Fibroblast of skin of right biceps (primary cell): Measurements from ENCODE around the gene ACTRT2.
A peak's percentile ranks its signal among the peaks of the same experiment; 100 is the strongest.

Experiments used
- DNase-seq: peaks from one replicate; pipeline ENCODE4 v3.0.0-alpha.2; 2013

The ACTRT2 gene

GRCh38 chr1:3058263-3059030, 37.2 kb downstream of the ACTRT2 start:
- DNase-seq: no peak

GRCh38 chr1:3060127-3060526, 38.9 kb downstream of the ACTRT2 start:
- no peak for DNase-seq

GRCh38 chr1:3060601-3061551, 39.6 kb downstream of the ACTRT2 start:
- DNase-seq: peak; percentile 17

GRCh38 chr1:3061566-3061965, 40.3 kb downstream of the ACTRT2 start:
- no peak for DNase-seq

- no peak for DNase-seq
Observed at GRCh38 chr1:3061981-3062615, 40.8 kb downstream of the ACTRT2 start.

- DNase-seq: no peak
Observed at GRCh38 chr1:3062616-3063378, 41.5 kb downstream of the ACTRT2 start.

GRCh38 chr1:3063379-3064295, 42.4 kb downstream of the ACTRT2 start:
- no peak for DNase-seq

- DNase-seq: no peak
Observed at GRCh38 chr1:3064296-3064850, 43.1 kb downstream of the ACTRT2 start.

- no peak for DNase-seq
Observed at GRCh38 chr1:3064901-3065300, 43.6 kb downstream of the ACTRT2 start.

- no peak for DNase-seq
Observed at GRCh38 chr1:3065396-3065795, 44.1 kb downstream of the ACTRT2 start.

- no peak for DNase-seq
Observed at GRCh38 chr1:3065797-3066196, 44.5 kb downstream of the ACTRT2 start.

- DNase-seq: no peak
Observed at GRCh38 chr1:3066250-3066711, 45.0 kb downstream of the ACTRT2 start.

- DNase-seq: no peak
Observed at GRCh38 chr1:3066826-3067225, 45.6 kb downstream of the ACTRT2 start.

- DNase-seq: no peak
Observed at GRCh38 chr1:3067301-3067670, 46.0 kb downstream of the ACTRT2 start.

- no peak for DNase-seq
Observed at GRCh38 chr1:3067671-3068563, 46.6 kb downstream of the ACTRT2 start.

GRCh38 chr1:3068564-3069431, 47.5 kb downstream of the ACTRT2 start, which contains the start of gene PRDM16:
Gene PRDM16, plus strand, starts transcription at chr1:3069203. Its CDS starts 57 bp downstream, at chr1:3069260.
- DNase-seq: peak; percentile 67

GRCh38 chr1:3069491-3070308, 48.4 kb downstream of the ACTRT2 start:
- peak; percentile 70 for DNase-seq

GRCh38 chr1:3070309-3070643, 49.0 kb downstream of the ACTRT2 start:
- DNase-seq: no peak
